Smooth muscle cell (in vitro differentiated cells): ENCODE results near the gene TGFBR2. TPM values are rescaled to one million over a fixed set of nuclear protein-coding genes. Genes with fewer than 3 reads are reported as not detected.

Experiments used
- DNase-seq: peaks from one replicate; lab custom pipeline; 2025; ENCODE audit not compliant: unreplicated experiment; lab: John Stamatoyannopoulos, UW
- H2AFZ ChIP-seq: fragments of 200-600 bp; sonication (generic); 2 replicates; pipeline ENCODE4 v1.6.0; 2016; ENCODE audit warnings: antibody characterized with exemption, low read depth, mild to moderate bottlenecking
- H3F3A ChIP-seq: fragments of 200-600 bp; sonication (generic); 2 replicates; pipeline ENCODE4 v1.6.0; 2017; ENCODE audit warnings: antibody characterized with exemption, low read depth
- H3K27ac ChIP-seq: fragments of 200-600 bp; sonication (generic); 2 replicates; pipeline ENCODE4 v1.5.1; 2016; ENCODE audit warnings: low read depth, mild to moderate bottlenecking
- H3K27me3 ChIP-seq: fragments of 200-600 bp; sonication (generic); 2 replicates; pipeline ENCODE4 v1.6.1; 2016; ENCODE audit warnings: low read depth, mild to moderate bottlenecking
- H3K36me3 ChIP-seq: fragments of 200-600 bp; sonication (generic); 2 replicates; pipeline ENCODE4 v1.5.1; 2016; ENCODE audit warnings: low read depth
- H3K4me1 ChIP-seq: fragments of 200-600 bp; sonication (generic); 2 replicates; pipeline ENCODE4 v1.5.1; 2016; ENCODE audit warnings: low read depth
- H3K4me2 ChIP-seq: fragments of 200-600 bp; sonication (generic); 2 replicates; pipeline ENCODE4 v1.6.0; 2016; ENCODE audit warnings: mild to moderate bottlenecking
- H3K4me3 ChIP-seq: fragments of 200-600 bp; sonication (generic); 2 replicates; pipeline ENCODE4 v1.5.1; 2016; ENCODE audit warnings: mild to moderate bottlenecking
- H3K79me2 ChIP-seq: fragments of 200-600 bp; sonication (generic); 2 replicates; pipeline ENCODE4 v1.6.0; 2016; ENCODE audit warnings: low read depth, mild to moderate bottlenecking
- H3K9ac ChIP-seq: fragments of 200-600 bp; sonication (generic); 2 replicates; pipeline ENCODE4 v1.6.0; 2016; ENCODE audit warnings: low read depth
- H3K9me3 ChIP-seq: fragments of 200-600 bp; sonication (generic); replicated peaks from 2 replicates; pipeline ENCODE4 v1.5.1; 2016; ENCODE audit warnings: low read depth
- H4K20me1 ChIP-seq: fragments of 200-600 bp; sonication (generic); 2 replicates; pipeline ENCODE4 v1.6.0; 2016; ENCODE audit warnings: low read depth
- WGBS: methylation state at CpG from one replicate; pipeline ENCODE4 v1.1.7; 2016; ENCODE audit warnings: low lambda C conversion rate; 5-methylcytosine and 5-hydroxymethylcytosine counted together
- polyA plus RNA-seq: library from polyadenylated mRNA; unstranded; fragments of >200 nt; fragmentation: Nextera tagmentation; extraction: Ambion mirVana; gene quantifications from 2 replicates; pipeline ENCODE4 v1.2.1, GENCODE V29; 2016
- total RNA-seq: library from RNA; depleted of rRNA; stranded (reverse); fragments of >200 nt; gene quantifications from 2 replicates; pipeline ENCODE4 v1.2.3, GENCODE V29; 2014
- TF ChIP-seq, protein P1 (sequence below): fragments of 200-600 bp; sonication (generic); IDR thresholded peaks from 2 replicates; pipeline ENCODE4 v1.5.1; 2017; ENCODE audit warnings: borderline replicate concordance, mild to moderate bottlenecking, antibody characterized with exemption; ENCODE audit not compliant: insufficient read depth, poor library complexity, severe bottlenecking

The TGFBR2 gene
- total and polyA plus RNA-seq, 2 experiments from 2014 or later: 39.6 to 53.7 TPM

DNA sequence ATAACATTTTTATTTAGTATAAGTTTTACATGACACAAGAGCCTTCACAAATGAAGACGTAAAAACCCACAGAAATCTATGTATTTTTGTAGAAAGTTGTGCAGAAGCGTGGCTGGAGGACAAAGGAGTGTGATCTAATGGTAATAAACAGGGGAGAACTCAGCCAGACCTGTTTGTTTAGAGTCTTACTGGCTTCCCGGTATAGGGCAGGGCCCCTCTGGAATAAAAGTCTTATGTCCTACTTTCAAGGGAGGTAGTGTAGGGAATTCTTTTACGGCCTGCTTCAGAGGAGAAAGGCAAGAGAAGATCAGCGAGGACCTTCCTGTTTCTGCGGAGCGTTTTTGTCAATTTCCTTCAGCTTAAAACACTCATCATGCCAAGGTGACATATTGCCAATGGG, 103.6 kb downstream of the TGFBR2 start:
- Histone ChIP-seq H3F3A (no peaks in the 10 kb centered on the region), H3K4me3 (no peak overlapping the region), H3K4me1 (no peaks in the 10 kb centered on the region), H3K9me3 (no peaks in the 10 kb centered on the region), H3K4me2 (no peak overlapping the region), H3K9ac (no peak overlapping the region), H4K20me1 (no peaks in the 10 kb centered on the region), H3K79me2 (no peaks in the 10 kb centered on the region), H2AFZ (peak overlapping the region; percentile 12), H3K27ac (no peak overlapping the region), H3K36me3 (no peaks in the 10 kb centered on the region), H3K27me3 (no peaks in the 10 kb centered on the region)
- TF ChIP-seq, protein P1, sequence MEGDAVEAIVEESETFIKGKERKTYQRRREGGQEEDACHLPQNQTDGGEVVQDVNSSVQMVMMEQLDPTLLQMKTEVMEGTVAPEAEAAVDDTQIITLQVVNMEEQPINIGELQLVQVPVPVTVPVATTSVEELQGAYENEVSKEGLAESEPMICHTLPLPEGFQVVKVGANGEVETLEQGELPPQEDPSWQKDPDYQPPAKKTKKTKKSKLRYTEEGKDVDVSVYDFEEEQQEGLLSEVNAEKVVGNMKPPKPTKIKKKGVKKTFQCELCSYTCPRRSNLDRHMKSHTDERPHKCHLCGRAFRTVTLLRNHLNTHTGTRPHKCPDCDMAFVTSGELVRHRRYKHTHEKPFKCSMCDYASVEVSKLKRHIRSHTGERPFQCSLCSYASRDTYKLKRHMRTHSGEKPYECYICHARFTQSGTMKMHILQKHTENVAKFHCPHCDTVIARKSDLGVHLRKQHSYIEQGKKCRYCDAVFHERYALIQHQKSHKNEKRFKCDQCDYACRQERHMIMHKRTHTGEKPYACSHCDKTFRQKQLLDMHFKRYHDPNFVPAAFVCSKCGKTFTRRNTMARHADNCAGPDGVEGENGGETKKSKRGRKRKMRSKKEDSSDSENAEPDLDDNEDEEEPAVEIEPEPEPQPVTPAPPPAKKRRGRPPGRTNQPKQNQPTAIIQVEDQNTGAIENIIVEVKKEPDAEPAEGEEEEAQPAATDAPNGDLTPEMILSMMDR: no peak
- WGBS: 76% methylated on average over 7 of the region's 7 CpGs
- no peak for DNase-seq

DNA sequence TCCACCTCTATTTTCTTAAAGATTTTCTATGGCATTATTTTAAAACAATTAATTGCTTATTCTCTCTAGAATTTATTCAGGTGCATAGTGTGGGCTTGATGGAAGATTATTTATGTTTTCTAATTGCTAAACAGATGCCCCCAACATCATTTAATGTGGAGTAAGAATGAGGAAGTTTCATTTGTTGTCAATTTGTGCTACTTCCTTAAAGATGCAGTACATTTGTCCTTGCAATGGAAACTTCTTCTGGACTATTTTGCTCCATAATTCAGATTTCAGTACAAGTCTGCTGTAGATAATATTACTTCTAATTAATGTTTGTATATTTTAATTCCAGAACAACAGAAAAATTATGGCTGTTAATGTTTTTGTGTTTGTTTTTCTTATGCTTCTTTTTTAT, 104.8 kb downstream of the TGFBR2 start:
- TF ChIP-seq, protein P1: no peak
- H3K4me3 ChIP-seq: no peak overlapping the region
- no peaks in the 10 kb centered on the region for H3K4me1 ChIP-seq
- no peak overlapping the region for H3K9ac ChIP-seq
- H3K9me3 ChIP-seq: no peaks in the 10 kb centered on the region
- no peaks in the 10 kb centered on the region for H3K27me3 ChIP-seq
- H3K4me2 ChIP-seq: no peak overlapping the region
- no peak overlapping the region for H3K27ac ChIP-seq
- no peaks in the 10 kb centered on the region for H3F3A ChIP-seq
- H3K36me3 ChIP-seq: no peaks in the 10 kb centered on the region
- no peaks in the 10 kb centered on the region for H3K79me2 ChIP-seq
- no peak for DNase-seq
- H4K20me1 ChIP-seq: no peaks in the 10 kb centered on the region
- no peak overlapping the region for H2AFZ ChIP-seq

DNA sequence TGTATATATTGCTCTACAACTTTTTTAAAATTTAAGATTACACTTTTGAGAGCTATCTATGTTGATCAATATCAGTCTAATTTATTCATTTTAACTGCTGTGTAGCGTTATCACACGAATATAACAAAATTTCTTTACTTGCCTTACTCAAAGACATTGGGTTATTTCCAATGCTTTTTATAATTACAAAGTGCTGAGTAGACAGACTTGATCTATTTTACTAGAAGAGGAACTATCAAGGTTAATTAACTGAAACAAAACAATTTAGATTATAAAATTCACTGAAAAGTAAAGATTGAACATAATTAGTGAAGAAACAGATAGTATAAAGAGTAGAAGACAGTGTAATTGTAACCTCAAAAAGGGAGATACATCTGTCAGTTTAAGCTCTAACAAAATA, 105.5 kb downstream of the TGFBR2 start:
- WGBS: 96% methylated on average over 2 of the region's 2 CpGs
- H3K9ac ChIP-seq: no peak overlapping the region
- DNase-seq: no peak
- no peaks in the 10 kb centered on the region for H3K27me3 ChIP-seq
- no peak overlapping the region for H3K27ac ChIP-seq
- TF ChIP-seq, protein P1: no peak
- H4K20me1 ChIP-seq: no peaks in the 10 kb centered on the region
- H3K4me3 ChIP-seq: no peak overlapping the region
- no peaks in the 10 kb centered on the region for H3F3A ChIP-seq
- H3K4me1 ChIP-seq: no peaks in the 10 kb centered on the region
- H3K79me2 ChIP-seq: no peaks in the 10 kb centered on the region
- H3K36me3 ChIP-seq: no peaks in the 10 kb centered on the region
- H3K9me3 ChIP-seq: no peaks in the 10 kb centered on the region
- no peak overlapping the region for H2AFZ ChIP-seq
- no peak overlapping the region for H3K4me2 ChIP-seq

DNA sequence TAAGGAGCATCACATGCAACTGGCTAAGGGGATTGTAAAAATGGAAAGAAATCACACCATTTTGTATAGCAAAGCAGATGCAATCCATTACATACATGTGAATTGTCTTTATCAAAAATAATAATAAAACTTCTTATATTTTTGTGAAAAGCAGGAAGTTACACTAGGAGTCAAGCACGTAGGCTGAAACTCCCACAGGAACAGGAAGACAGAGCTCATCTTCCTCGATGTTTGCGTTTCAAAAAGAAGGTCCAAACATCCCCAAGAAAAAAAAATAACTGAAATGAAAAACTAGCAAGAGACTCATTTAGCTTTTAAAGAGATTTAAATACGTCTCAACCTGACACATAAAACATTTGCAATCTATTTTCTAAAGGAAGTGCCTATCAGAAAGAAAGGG, 106.6 kb downstream of the TGFBR2 start:
- Histone ChIP-seq H3K4me1 (peaks cover 5% of the 10 kb centered on the region), H3K27ac (no peak overlapping the region), H3K4me2 (no peak overlapping the region), H3K9me3 (no peaks in the 10 kb centered on the region), H3K79me2 (no peaks in the 10 kb centered on the region), H2AFZ (no peak overlapping the region), H4K20me1 (no peaks in the 10 kb centered on the region), H3F3A (no peaks in the 10 kb centered on the region), H3K36me3 (no peaks in the 10 kb centered on the region), H3K4me3 (no peak overlapping the region), H3K27me3 (no peaks in the 10 kb centered on the region), H3K9ac (no peak overlapping the region)
- TF ChIP-seq, protein P1: no peak
- no peak for DNase-seq
- 95% methylated on average over 4 of the region's 4 CpGs for WGBS
